ENCODE data around the gene POLR2H.
A peak's percentile ranks its signal among the peaks of the same experiment; 100 is the strongest.
"Not testable (repeated sequence)": the region's sequence is repeated elsewhere in the genome, so short reads cannot be mapped to it uniquely, and the experiment has no call there.

Gene POLR2H

DNA sequence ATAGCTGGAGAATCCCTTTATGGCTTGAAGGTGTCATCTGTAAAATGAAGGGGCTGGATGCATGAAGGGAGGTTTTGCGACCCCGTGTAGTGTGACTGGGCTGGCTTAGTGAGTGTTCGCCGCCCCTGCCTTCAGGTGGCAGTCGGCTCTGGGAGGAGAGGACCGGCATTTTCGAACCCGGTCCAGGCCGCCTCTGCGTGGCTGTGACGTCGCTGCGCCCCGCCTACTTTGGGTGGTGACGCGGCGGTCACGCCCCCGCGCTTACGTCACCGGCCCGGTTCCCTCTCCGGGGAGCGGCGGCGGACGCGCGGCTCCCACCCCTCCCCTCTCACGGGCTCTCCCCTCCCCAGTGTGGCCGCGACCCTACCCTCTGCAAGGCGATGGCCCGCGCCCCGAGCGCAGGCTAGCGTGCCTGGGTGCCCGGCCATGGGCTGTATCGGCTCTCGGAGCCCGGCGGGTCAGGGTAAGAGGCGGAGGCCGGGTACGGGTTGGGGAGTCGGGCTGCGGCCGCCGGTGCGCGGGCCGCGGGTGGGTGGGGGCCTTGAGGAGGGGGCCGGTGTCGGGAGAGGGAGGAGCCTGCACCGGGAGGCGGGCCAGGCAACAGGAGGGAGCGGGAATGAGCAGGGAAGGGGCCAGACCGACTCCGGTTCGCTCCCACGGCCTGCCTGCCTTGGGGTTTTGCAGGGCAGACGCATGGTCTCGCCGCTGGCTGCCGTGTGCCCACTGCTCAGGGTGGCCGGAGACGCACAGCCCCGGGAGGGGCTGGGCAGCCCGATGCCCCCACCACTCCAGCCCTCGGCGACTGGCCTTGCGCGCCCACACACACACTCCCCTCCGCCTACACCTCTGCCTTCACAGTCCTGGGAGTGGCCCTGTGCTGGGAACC, 25.6 kb upstream of the POLR2H start:
- DNase-seq (ENCODE audit: low read depth in 1 of 2, low spot score in 1 of 2): peak; percentile 80 to 85

DNA sequence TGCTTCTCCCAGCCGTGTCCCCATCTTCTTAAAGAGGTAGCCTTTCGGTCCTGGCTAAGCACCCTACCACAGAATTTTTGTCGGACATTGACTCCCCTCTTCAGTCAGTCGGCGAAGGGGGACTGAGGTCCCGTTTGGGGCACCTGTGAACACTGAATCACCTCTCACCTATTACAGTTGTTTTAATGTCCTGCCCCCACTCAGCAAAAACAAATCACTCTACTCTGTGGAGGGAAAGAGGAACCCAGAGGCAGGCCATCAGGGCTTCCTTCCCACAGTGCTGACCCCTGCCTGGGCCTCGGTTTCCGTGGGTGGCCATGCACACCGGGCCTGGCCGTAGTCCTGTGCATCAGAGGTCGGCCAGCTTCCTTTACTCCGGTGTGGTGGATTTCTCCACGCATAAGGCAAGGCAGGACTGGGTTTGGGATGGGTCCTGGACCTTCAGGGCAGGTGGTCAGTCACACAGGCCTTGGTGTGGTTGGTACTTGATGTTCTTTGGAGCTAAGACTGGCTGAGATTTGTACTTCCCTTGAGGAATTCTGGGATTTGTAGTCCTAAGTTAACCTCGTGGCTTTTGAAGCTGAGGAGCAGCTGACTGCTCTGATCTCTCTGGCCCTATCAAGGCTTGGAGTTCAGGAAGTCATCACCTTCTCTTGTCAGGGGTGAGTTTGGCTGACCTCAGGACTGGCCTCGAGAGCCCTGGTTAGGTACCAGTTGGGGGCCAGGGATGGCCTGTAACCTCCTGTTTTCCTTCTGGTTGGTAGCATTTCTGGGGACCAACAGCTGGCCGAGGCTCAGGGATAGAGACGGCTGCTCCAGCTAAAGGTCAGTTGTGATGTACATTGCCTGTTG, 24.7 kb upstream of the POLR2H start:
- no peak for DNase-seq (ENCODE audit: low read depth in 1 of 2, low spot score in 1 of 2)

DNA sequence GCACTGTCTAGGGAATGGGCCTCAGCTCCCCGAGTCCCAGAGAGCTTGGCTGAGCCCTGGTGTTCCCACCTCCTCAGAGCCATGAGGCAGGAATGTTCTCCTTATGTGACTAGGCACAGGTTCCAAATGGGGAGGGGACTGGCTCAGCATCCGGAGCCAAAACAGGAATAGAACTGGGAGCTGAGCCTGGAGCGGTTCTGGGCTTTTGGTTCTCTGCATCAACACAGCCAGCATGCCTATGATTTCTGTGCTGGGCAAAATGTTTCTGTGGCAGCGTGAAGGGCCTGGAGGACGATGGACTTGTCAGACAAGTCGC, 24.2 kb upstream of the POLR2H start, which contains the start of gene FAM131A:
FAM131A (plus strand) TSS at position 202 of the 316 bp plus-strand sequence; CDS start at position 233, 31 bp downstream.
- no peak for DNase-seq (ENCODE audit: low read depth in 1 of 2, low spot score in 1 of 2)

DNA sequence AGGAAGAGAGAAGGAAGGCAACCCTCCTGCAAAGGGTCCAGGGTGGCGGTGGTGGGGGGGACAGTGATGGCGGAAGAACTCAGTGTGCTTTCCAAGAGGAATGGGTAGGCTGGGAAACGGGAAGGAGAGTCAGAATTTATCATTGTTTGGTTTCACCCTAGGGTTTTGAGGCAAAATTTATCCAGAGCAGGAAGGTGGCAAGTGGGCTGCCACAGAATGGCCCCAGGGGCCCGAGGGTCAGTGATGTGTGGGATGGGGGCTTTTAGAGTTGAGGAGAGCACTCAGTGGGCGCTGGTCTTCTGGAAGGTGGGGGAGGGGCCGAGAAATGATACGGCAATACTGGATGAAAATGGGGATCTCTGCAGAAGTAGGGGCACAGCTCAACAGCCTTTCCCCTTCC, 23.5 kb upstream of the POLR2H start:
- no peak for DNase-seq (ENCODE audit: low read depth in 1 of 2, low spot score in 1 of 2)

DNA sequence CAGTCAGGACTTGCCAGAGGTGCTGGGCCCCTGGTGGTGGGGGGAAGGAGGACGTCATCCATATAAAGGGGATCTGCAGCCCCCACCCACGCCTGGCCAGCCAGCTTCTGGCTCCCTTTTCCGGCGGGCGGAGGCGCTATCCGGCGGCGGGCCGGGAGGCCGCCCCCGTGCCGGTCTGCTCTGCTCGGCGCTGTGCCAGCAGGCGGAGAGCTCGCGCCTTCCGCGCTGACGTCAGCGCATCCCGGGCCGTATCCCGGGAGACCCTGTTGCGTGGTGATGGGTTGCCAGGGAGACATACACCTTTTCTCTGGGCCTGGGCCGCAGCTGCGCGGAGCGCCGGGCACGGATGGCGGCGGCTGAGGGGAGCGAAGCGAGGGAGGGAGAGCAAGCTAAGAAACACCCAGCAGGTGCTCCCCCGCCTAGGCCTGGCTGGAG, 23.0 kb upstream of the POLR2H start:
- no peak for DNase-seq (ENCODE audit: low read depth in 1 of 2, low spot score in 1 of 2)

DNA sequence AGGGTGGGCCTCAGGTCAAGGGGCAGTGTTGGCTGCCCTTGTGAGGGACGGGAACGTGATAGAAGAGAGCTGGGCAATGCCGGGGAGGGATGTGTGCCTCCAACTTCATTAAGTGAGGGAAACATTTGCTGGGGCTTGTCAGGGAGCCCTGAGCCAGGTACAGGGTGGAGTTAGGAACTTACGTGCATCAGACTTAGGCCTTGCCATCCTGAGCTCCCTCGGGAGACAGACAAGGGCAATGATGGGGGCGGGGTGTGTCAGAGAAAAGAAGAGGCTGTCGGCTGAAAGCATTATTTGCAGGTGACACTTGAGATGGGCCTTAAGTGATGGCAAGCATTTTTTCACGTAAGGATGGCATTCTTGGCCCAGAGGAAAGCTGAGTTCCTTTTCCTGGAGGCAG, 22.5 kb upstream of the POLR2H start:
- no peak for DNase-seq (ENCODE audit: low read depth in 1 of 2, low spot score in 1 of 2)

DNA sequence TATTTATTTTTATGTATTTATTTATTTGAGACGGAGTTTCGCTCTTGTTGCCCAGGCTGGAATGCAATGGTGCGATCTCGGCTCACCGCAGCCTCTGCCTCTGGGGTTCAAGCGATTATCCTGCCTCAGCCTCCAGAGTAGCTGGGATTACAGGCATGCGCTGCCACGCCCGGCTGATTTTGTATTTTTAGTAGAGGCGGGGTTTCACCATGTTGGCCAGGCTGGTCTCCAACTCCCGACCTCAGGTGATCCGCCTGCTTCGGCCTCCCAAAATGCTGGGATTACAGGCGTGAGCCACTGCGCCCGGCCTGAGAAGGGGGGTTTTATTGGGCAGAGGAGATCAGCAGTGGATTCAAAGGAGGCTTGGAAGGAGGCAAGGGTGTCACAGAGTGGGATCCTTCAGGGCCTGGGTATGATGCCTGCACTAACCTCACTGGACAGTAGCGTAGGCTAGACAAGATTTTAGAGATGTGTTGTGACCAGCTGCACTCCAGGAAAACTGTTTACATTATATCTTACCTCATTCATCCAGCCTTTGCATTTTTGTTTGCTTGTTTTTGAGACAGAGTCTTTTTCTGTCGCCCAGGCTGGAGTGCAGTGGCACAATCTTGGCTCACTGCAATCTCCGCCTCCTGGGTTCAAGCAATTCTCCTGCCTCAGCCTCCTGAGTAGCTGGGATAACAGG, 21.9 kb upstream of the POLR2H start:
- not testable (repeated sequence) for DNase-seq (ENCODE audit: low read depth in 1 of 2, low spot score in 1 of 2)

DNA sequence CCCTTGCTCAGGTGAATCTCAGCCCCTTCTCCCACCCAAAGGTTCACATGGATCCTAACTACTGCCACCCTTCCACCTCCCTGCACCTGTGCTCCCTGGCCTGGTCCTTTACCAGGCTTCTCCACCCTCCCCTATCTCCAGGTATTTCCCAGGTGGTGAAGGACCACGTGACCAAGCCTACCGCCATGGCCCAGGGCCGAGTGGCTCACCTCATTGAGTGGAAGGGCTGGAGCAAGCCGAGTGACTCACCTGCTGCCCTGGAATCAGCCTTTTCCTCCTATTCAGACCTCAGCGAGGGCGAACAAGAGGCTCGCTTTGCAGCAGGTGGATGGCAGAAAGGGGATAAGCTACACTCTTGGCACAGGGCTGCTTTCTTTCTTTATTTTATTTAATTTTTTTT, 19.6 kb upstream of the POLR2H start:
- no peak for DNase-seq (ENCODE audit: low read depth in 1 of 2, low spot score in 1 of 2)

DNA sequence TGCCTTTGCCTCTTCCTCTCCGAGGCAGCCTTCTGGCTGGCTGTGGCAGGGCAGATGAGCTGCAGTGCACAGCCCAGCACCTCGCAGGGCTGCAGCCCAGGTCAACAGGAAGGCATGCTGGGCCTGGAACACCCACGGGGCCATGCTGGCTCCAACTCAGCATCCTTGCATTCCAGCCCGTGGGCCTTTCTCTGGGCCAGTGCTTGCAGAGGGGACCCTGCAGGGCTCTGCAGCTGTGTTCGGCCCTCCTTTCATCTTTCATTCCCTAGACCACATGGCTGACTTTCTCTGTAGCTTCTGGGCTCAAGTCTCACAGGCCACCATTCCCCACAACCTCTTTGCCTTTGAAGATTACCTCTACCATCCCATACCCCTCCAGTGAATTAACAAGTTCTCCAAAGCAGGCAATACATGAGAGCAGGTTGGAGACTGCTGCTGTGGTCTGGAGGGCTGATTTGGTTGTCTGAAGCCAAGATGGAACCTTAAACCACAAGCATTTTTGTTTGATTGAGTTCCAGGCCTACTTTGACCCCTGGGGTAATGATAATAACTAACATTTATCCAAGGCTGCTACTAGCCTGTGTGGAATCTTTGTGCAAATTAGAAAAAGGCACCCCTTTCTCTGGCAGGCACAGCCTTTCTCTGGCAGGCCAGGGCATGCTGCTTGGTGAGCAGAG, 18.2 kb upstream of the POLR2H start:
- no peak for DNase-seq (ENCODE audit: low read depth in 1 of 2, low spot score in 1 of 2)

DNA sequence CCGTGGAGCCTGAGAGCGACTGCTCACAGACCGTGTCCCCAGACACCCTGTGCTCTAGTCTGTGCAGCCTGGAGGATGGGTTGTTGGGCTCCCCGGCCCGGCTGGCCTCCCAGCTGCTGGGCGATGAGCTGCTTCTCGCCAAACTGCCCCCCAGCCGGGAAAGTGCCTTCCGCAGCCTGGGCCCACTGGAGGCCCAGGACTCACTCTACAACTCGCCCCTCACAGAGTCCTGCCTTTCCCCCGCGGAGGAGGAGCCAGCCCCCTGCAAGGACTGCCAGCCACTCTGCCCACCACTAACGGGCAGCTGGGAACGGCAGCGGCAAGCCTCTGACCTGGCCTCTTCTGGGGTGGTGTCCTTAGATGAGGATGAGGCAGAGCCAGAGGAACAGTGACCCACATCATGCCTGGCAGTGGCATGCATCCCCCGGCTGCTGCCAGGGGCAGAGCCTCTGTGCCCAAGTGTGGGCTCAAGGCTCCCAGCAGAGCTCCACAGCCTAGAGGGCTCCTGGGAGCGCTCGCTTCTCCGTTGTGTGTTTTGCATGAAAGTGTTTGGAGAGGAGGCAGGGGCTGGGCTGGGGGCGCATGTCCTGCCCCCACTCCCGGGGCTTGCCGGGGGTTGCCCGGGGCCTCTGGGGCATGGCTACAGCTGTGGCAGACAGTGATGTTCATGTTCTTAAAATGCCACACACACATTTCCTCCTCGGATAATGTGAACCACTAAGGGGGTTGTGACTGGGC, 16.8 kb upstream of the POLR2H start:
- no peak for DNase-seq (ENCODE audit: low read depth in 1 of 2, low spot score in 1 of 2)

DNA sequence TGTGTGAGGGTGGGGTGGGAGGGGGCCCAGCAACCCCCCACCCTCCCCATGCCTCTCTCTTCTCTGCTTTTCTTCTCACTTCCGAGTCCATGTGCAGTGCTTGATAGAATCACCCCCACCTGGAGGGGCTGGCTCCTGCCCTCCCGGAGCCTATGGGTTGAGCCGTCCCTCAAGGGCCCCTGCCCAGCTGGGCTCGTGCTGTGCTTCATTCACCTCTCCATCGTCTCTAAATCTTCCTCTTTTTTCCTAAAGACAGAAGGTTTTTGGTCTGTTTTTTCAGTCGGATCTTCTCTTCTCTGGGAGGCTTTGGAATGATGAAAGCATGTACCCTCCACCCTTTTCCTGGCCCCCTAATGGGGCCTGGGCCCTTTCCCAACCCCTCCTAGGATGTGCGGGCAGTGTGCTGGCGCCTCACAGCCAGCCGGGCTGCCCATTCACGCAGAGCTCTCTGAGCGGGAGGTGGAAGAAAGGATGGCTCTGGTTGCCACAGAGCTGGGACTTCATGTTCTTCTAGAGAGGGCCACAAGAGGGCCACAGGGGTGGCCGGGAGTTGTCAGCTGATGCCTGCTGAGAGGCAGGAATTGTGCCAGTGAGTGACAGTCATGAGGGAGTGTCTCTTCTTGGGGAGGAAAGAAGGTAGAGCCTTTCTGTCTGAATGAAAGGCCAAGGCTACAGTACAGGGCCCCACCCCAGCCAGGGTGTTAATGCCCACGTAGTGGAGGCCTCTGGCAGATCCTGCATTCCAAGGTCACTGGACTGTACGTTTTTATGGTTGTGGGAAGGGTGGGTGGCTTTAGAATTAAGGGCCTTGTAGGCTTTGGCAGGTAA, 16.0 kb upstream of the POLR2H start:
- DNase-seq (ENCODE audit: low read depth in 1 of 2, low spot score in 1 of 2): no peak

DNA sequence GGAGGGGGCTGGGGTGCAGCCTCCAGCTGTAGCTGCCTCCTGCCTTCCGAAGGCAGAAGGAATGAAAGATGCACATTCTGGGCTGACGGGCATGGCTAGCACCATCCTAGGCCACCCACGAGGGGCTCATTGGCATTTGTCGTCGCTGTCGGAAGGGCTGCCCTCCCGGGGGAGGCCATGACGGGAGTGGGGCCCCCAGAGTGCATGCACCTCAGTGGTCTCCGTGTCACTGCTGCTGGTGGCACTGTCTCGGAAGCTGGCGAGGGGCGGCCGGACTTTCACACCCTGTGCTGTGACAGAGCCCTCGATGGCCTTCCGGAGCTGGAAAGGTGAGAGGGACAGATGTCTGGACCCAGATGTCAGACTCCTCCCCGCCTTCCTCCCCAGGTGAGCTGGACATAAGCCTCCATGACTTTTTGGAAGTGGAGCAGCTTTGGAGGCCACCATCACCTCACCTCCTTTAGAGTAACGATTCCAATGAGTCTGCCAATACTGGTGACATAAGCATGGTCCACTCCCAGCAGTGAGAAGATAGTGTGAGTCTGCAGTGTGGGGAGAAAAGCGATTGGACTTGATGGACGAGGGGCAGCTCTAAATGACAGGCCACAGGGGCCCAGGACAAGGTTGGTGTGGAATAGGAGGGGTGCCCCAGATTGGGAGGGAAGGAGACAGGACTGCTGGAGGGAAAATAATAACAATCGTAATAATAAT, 14.9 kb upstream of the POLR2H start:
- no peak for DNase-seq (ENCODE audit: low read depth in 1 of 2, low spot score in 1 of 2)

DNA sequence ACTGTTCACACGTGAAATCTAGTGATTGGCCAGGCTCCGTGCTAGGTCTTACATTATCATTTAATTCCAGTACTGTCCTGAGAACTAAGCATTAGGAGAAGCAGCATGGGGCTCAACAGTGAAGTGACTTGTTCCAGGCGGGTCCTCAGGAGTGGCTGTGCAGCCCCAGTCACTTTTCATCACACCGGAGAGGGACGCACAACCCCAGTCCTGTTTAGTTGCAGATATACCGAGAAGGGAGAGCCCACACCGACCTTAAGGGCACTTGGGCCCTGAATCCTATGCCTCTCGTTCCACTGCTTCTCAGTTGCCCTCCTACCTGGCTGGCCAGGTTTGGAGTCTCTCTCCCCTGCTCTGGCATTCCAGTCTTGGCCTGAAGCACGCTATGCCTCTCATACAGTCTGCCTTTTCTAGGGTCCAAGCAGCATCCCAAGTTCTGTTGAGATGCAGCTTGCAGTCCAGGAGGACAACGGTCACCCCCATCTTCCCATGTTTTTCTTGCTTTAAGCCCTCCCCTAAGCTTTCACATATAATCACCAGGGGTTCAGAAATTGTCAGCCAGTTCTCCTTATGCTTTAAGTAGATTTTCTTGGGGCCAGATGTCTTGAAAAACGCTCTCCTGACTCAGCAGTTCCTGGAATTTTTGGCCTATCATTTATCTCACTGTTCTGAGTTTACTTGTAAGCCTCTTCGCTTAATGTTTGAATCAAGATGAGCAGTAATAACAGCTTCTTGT, 14.0 kb upstream of the POLR2H start:
- no peak for DNase-seq (ENCODE audit: low read depth in 1 of 2, low spot score in 1 of 2)

DNA sequence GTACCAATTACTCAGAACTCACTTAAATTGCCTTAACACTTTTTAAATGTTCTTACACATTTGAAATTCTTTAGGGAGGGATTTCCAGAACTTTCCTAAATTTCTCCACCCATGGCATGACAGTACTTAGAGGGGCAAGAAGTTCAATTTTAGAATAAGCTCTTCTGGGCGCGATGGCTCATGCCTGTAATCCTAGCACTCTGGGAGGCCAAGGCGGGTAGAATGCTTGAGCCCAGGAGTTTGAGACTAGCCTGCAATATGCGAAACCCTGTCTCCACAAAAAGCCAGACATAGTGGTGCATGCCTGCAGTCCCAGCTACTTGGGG, 13.5 kb upstream of the POLR2H start:
- DNase-seq (ENCODE audit: low read depth in 1 of 2, low spot score in 1 of 2): no peak

DNA sequence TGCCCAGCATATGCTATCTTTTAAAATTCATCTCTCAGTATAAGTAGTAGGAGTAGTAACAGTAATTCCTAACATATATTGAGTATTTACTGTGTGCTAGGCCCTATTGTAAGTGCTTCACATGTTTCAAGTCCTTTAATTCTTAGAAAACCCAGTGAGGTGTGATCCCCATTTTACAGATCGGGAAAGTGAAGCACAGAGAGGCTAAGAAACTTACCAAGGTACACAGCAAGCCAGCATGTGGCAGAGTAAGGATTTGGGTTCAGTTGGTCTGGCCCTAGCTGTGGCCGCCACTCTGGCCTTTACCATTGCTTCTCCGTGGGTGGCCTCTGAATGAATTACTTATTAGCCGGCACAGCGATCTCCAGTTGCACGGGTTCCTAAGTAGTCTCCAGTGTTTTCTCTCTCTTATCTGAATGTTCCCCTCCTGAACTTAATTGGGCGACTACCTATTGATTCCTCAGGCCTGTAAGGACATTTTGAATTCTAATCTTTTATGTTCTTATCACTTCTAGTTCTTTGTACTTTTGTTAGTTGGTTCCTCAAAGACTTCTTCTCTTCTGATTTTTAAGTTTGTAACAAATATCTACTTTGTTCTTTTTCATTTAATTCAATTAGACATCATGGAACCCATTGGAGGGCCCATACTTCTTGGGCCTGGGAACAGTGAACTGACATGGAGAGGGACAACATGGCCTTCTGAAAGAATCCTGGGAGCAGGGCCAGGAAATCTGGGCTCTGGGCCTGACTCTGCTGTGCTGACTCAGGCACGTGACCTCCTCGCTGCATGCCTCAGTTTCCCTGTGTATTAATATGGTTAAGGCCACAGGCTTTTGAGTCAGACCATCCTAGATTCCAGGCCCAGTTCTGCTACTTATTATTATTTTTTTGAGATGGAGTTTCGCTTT, 11.7 kb upstream of the POLR2H start:
- no peak for DNase-seq (ENCODE audit: low read depth in 1 of 2, low spot score in 1 of 2)

DNA sequence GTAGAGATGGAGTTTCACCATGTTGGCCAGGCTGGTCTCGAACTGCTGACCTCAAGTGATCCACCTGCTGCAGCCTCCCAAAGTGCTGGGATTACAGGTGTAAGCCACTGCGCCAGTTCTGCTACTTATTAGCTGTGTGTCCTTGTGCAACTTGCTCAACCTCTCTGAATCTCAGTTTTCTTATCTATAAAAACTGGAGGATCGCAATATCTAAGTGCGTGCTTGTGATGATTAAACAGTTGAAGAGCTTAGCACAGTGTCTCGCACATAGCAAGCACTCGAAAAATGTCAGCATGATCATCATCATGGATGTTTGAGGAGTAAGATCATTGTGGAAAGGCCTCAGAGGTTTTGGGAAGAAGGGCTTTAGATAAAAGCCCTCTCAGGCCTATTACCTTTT, 10.9 kb upstream of the POLR2H start:
- DNase-seq (ENCODE audit: low read depth in 1 of 2, low spot score in 1 of 2): no peak

DNA sequence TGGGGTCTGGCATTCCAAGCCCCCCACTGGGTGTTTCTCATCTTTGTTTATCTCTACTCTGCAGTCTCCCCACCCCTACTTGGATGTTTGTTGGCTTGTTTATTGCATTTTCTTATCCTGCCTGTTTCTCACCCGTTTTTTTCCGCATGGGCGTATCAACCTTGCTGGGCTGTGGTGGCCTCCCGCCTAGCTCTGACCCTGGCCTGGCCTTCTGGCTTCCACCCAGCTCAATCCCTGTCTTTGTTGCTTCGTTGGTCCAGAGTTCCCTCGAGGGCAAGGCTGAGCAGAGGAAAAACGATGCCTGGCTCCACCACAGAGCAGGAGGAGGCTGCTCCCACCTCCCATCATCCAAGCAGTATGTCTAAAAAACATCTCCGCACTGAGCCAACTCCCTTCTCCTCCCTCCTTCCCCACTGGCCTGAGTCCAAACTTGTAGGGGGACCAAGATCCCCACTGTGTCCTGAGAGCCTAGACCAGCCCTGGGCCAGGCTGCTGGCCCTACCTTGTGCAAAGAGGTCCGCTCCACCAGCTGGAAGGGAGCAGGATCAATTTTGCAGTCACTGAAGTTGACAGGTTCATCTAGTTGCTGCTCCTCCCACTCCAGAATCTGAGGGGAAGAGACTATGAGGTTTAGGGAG, 9.9 kb upstream of the POLR2H start:
- DNase-seq (ENCODE audit: low read depth in 1 of 2, low spot score in 1 of 2): no peak
